Muscle layer of colon (tissue), 2 donors: ENCODE results near the gene LPCAT4.

ENCODE experiments used
- H3K27ac ChIP-seq: one replicate; pipeline ENCODE4 v1.7.0; 2013; ENCODE audit warnings: low read depth, mild to moderate bottlenecking, low read length, moderate library complexity
- H3K27me3 ChIP-seq, 2 donors: one replicate each; pipeline ENCODE4 v1.7.0; 2013; ENCODE audit warnings: low read length in 2 of 2, mild to moderate bottlenecking in 2 of 2; ENCODE audit not compliant: insufficient read depth in 2 of 2, control insufficient read depth in 1 of 2
- H3K36me3 ChIP-seq: one replicate; pipeline ENCODE4 v1.7.0; 2013; ENCODE audit warnings: mild to moderate bottlenecking, low read length; ENCODE audit not compliant: insufficient read depth
- H3K4me1 ChIP-seq: one replicate; pipeline ENCODE4 v1.7.0; 2013; ENCODE audit warnings: mild to moderate bottlenecking, low read length; ENCODE audit not compliant: insufficient read depth
- H3K4me3 ChIP-seq, 2 donors: one replicate each; pipeline ENCODE4 v1.7.0; 2013; ENCODE audit warnings: low read length in 2 of 2, low read depth in 1 of 2, mild to moderate bottlenecking in 1 of 2, moderate library complexity in 1 of 2
- H3K9ac ChIP-seq: one replicate; pipeline ENCODE4 v1.7.0; 2013; ENCODE audit warnings: low read length
- H3K9me3 ChIP-seq: one replicate; pipeline ENCODE4 v1.7.0; 2013; ENCODE audit warnings: mild to moderate bottlenecking, low read length
- donor health status: abdominal sarcoma.
- donor health status: Adenocarcinoma of cecum.

LPCAT4 gene

GRCh38 chr15:34334672-34335071 is 32.3 kb downstream of the LPCAT4 start:
- Histone ChIP-seq H3K4me3 (no peak overlapping the region), H3K27ac (no peak overlapping the region)

DNA sequence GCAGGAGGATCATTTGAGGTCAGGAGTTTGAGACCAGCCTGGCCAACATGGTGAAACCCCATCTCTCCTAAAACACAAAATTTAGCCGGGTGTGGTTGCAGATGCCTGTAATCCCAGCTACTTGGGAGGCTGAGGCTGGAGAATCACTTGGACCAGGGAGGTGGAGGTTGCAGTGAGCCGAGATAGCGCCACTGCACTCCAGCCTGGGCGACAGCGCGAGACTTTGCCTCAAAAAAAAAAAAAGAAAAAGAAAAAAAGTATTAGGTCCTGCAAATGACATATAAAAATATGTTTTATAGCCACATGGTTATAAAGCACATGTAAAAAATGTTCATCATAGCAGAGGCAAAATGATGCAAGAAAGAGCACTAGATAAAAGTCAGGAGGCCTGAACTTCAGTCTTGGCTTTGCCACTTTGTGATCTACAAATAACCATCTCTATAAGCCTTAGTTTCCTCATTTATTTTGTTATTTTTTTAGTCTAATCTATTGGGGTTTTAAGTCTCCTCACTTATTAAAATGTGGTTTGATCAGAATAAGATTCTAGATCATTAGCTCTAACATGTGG is 34.4 kb downstream of the LPCAT4 start:
- Histone ChIP-seq H3K4me1 (peaks cover 17% of the 10 kb centered on the region), H3K9me3 (no peaks in the 10 kb centered on the region), H3K4me3 (no peak overlapping the region), H3K36me3 (no peaks in the 10 kb centered on the region), H3K9ac (no peak overlapping the region), H3K27me3 (no peaks in the 10 kb centered on the region), H3K27ac (no peak overlapping the region)

More at GRCh38 chr15:34334672-34335071, 32.3 kb downstream of the LPCAT4 start:
- no peak overlapping the region for H3K9ac ChIP-seq
- no peaks in the 10 kb centered on the region for H3K27me3 ChIP-seq
- H3K4me1 ChIP-seq: peaks cover 17% of the 10 kb centered on the region
- H3K36me3 ChIP-seq: no peaks in the 10 kb centered on the region
- H3K9me3 ChIP-seq: no peaks in the 10 kb centered on the region

DNA sequence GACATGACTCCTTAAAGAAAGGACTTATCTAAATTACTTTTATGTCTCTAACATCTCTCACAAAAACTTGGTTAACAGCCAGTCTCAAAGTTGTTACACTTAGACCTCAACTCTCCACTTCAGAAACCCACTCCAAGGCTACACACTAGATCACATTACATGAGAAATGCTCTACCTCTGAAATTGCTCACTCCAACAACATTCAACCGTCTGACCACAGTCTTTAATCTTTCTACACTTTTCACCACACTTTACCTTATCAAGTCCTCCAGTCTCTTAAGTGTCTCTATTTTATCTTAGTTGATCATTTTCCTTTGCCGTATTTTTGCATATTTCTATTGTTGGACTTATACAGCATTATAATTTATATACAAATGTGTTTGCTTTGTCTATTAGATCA is 35.2 kb downstream of the LPCAT4 start:
- Histone ChIP-seq H3K27ac (no peak overlapping the region), H3K9me3 (no peaks in the 10 kb centered on the region), H3K4me3 (no peak overlapping the region), H3K9ac (no peak overlapping the region), H3K27me3 (no peaks in the 10 kb centered on the region), H3K36me3 (no peaks in the 10 kb centered on the region), H3K4me1 (peaks cover 14% of the 10 kb centered on the region)

DNA sequence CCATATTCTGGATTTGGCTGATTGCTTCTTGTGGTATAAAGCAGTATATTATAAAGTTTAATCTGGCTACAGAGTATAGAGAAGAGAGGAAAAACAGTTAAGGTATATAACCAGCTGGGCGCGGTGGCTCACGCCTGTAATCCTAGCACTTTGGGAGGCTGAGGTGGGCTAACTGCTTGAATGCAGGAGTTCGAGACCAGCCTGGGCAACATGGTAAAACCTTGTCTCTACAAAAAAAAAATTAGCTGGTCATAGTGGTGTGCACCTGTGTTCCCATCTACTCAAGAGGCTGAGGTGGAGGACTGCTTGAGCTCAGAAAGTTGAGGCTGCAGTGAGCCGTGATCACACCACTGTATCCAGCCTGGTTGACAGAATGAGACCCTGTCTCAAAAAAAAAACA is 36.7 kb downstream of the LPCAT4 start:
- Histone ChIP-seq H3K4me3 (no peak overlapping the region), H3K4me1 (no peaks in the 10 kb centered on the region), H3K9ac (no peak overlapping the region), H3K9me3 (no peaks in the 10 kb centered on the region), H3K36me3 (no peaks in the 10 kb centered on the region), H3K27ac (no peak overlapping the region), H3K27me3 (no peaks in the 10 kb centered on the region)

GRCh38 chr15:34329006-34329405 is 38.0 kb downstream of the LPCAT4 start:
- Histone ChIP-seq H3K36me3 (no peaks in the 10 kb centered on the region), H3K9ac (no peak overlapping the region), H3K4me3 (no peak overlapping the region), H3K4me1 (no peaks in the 10 kb centered on the region), H3K9me3 (no peaks in the 10 kb centered on the region), H3K27ac (no peak overlapping the region), H3K27me3 (no peaks in the 10 kb centered on the region)

- no peaks in the 10 kb centered on the region for H3K9me3 ChIP-seq
- H3K9ac ChIP-seq: no peak overlapping the region
- H3K27me3 ChIP-seq: no peaks in the 10 kb centered on the region
- H3K4me3 ChIP-seq: no peak overlapping the region
- H3K27ac ChIP-seq: no peak overlapping the region
- H3K36me3 ChIP-seq: no peaks in the 10 kb centered on the region
- no peaks in the 10 kb centered on the region for H3K4me1 ChIP-seq
Measured at GRCh38 chr15:34327906-34328305, 39.1 kb downstream of the LPCAT4 start.

DNA sequence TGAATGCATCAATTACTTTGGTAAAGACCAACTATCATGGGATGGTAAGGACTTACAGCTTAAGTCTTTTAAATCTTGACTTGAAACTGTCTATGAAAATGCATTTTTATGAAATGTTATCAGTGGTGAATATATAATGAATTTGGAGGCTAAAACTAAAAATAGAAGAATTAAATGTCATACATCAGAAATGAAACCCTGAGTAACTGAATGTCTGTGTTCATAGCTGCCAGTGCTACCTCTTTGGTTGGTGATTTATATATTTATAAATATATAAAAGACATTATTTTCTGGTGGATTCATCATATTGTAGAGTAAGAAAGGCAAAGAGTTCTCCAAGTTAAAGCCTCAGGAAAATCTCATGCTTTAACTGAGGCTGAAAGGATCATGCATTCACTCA is 41.6 kb downstream of the LPCAT4 start:
- no peak overlapping the region for H3K27ac ChIP-seq
- H3K4me3 ChIP-seq: no peak overlapping the region
- no peak overlapping the region for H3K9ac ChIP-seq
- H3K36me3 ChIP-seq: no peaks in the 10 kb centered on the region
- no peaks in the 10 kb centered on the region for H3K27me3 ChIP-seq
- H3K9me3 ChIP-seq: no peaks in the 10 kb centered on the region
- no peaks in the 10 kb centered on the region for H3K4me1 ChIP-seq

- Histone ChIP-seq H3K36me3 (no peaks in the 10 kb centered on the region), H3K27me3 (no peaks in the 10 kb centered on the region), H3K4me1 (no peaks in the 10 kb centered on the region), H3K9ac (no peak overlapping the region), H3K27ac (no peak overlapping the region), H3K4me3 (no peak overlapping the region), H3K9me3 (no peaks in the 10 kb centered on the region)
Measured at GRCh38 chr15:34324933-34325332, 42.1 kb downstream of the LPCAT4 start.

DNA sequence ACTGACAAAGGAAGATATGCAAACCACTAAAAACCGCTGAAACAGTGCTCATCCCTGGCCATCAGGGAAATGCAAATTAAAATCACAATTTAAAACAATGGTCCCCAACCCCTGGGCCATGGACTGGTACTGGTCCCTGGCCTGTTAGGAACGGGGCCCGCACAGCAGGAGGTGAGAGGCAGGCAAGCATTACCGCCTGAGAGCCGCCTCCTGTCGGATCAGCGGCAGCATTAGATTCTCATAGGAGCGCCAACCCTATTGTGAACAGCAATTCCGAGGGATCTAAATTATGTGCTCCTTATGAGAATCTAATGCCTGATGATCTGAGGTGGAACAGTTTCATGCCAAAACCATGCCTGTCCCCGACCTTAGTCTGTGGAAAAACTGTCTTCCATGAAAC is 43.8 kb downstream of the LPCAT4 start:
- H3K4me1 ChIP-seq: peaks cover 5% of the 10 kb centered on the region
- no peaks in the 10 kb centered on the region for H3K36me3 ChIP-seq
- no peak overlapping the region for H3K4me3 ChIP-seq
- H3K27me3 ChIP-seq: no peaks in the 10 kb centered on the region
- H3K9me3 ChIP-seq: no peaks in the 10 kb centered on the region
- H3K9ac ChIP-seq: no peak overlapping the region
- H3K27ac ChIP-seq: no peak overlapping the region

DNA sequence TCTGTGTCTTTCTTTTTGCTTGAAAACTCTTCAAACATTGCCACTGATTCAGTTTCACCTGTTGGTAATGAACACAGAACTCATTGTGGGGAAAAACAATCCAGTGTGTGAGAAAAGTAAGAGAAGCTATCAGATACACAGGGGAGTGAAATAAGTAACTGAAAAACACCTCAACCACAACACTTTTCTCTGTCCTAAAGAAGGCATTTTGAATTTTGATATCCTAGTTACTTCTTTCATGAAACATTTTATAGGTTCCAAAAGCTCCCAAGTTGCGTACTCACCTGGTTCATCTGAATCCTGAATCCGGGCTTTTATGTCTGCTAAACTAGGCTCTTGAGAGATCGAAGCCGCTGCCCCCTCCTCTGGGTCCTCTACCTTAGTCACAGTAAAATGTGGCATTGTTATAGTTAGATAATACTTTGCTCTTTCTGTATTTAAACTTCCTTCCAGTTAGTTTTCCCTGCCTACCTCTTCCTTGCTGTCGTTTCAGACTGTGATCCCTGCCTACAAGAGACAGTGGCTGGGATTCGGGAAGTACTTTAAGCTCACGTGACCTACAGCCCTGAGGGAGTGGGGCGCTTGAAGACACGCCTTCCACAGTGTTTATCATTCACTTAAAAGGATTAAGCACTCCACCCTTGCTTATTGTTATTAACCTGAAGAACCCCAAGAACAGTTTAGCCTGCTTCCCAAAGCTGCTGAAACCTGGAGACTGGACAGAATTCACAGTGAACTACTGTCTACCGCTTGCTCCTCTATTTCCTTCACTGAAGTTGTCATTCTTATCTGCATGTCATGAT is 48.5 kb downstream of the LPCAT4 start:
- H3K4me1 ChIP-seq: peaks cover 15% of the 10 kb centered on the region
- H3K9ac ChIP-seq: peak overlapping the region; percentile 46
- no peaks in the 10 kb centered on the region for H3K27me3 ChIP-seq
- H3K9me3 ChIP-seq: no peaks in the 10 kb centered on the region
- H3K27ac ChIP-seq: peak overlapping the region; percentile 58
- no peaks in the 10 kb centered on the region for H3K36me3 ChIP-seq
- H3K4me3 ChIP-seq: peak overlapping the region; percentile 50 to 61

- Histone ChIP-seq H3K27ac (no peak overlapping the region), H3K36me3 (no peaks in the 10 kb centered on the region), H3K27me3 (no peaks in the 10 kb centered on the region), H3K4me1 (peaks cover 15% of the 10 kb centered on the region), H3K9ac (no peak overlapping the region), H3K9me3 (no peaks in the 10 kb centered on the region), H3K4me3 (no peak overlapping the region)
Measured at GRCh38 chr15:34314491-34315490, 52.2 kb downstream of the LPCAT4 start.
